Colonic mucosa (tissue), 4 donors: ENCODE data around the gene CYSTM1. TPM values are rescaled to one million over a fixed set of nuclear protein-coding genes. Genes with fewer than 3 reads are reported as not detected.

ENCODE experiments used
- DNase-seq: peaks from one replicate; pipeline ENCODE4 v3.0.0-alpha.2; 2020
- H3K27ac ChIP-seq: fragments of 200-600 bp; one replicate; pipeline ENCODE4 v1.8.0; 2021
- H3K27me3 ChIP-seq: fragments of 200-600 bp; one replicate; pipeline ENCODE4 v1.8.0; 2021
- H3K36me3 ChIP-seq: fragments of 200-600 bp; one replicate; pipeline ENCODE4 v1.8.0; 2021
- H3K4me1 ChIP-seq: fragments of 200-600 bp; one replicate; pipeline ENCODE4 v1.8.0; 2021; ENCODE audit warnings: mild to moderate bottlenecking
- H3K4me3 ChIP-seq: fragments of 200-600 bp; one replicate; pipeline ENCODE4 v1.8.0; 2021
- H3K9ac ChIP-seq, 2 donors: one replicate each; pipeline ENCODE4 v1.7.0; 2013; ENCODE audit warnings: control low read depth in 2 of 2, low read depth in 2 of 2, low read length in 2 of 2
- H3K9me3 ChIP-seq: fragments of 200-600 bp; one replicate; pipeline ENCODE4 v1.8.0; 2021
- CTCF ChIP-seq: fragments of 200-600 bp; IDR thresholded peaks from one replicate; pipeline ENCODE4 v1.8.0; 2022; ENCODE audit warnings: antibody characterized with exemption, mild to moderate bottlenecking
- intact Hi-C: fragments of 100-400 bp; cut with DNase I; formaldehyde crosslinking; loops from one replicate; pipeline ENCODE4 v1.14.1; 2022
- total RNA-seq, 2 donors: library from RNA; stranded (reverse); fragmentation: NEBNext Ultra II Directional in 1 of 2; extraction: Animal tissue kit (Norgen Biotek cat#: 25700) in 1 of 2; gene quantifications; one replicate each; pipeline ENCODE4 v1.2.1, GENCODE V29; 2021
- donor health status: healthy.
- donor health status: DM: no; HTN: no; CAD: no.
- donor health status: DM: no; HTN: no; CAD: no.

CYSTM1 gene
- total RNA-seq, 2 donors from 2014 or later = 205 TPM

DNA sequence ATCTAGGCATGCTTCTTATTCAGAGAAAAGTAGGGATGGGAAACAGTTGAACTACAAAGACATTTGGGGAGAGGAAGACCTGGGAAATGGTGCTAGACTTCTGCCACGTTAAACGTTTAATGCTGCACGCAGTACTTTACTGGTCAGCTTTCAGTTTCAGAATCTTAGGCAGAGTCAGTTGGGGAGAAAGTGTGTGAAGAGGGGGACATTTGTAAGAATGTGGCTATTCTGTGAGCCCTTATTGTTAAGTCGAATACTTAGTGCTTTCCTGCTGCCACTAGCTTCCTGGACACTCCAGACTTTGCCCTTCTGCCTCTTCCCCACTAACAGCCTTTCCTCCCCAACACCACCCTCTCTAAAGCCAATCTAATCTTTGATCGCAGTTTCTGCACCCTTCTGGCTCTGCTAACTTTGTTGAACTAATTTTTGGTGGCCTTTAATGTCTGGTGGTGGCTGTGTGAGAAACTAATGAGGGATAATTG lies 6.1 kb downstream of the CYSTM1 start:
- Histone ChIP-seq H3K27ac (peak overlapping the region; percentile 76), H3K4me1 (peaks cover 16% of the 10 kb centered on the region), H3K36me3 (no peaks in the 10 kb centered on the region), H3K9ac (peak overlapping the region in 1 of 2 donors; percentile 62), H3K4me3 (no peak overlapping the region), H3K27me3 (no peaks in the 10 kb centered on the region), H3K9me3 (no peaks in the 10 kb centered on the region)
- DNase-seq = peak; percentile 67
- intact Hi-C loops = no loop called here
- no peak for TF ChIP-seq CTCF

GRCh38 chr5:140181525-140181924 lies 6.5 kb downstream of the CYSTM1 start:
- intact Hi-C loops = no loop called here
- TF ChIP-seq CTCF = no peak
- DNase-seq = no peak

GRCh38 chr5:140182075-140182711 lies 7.2 kb downstream of the CYSTM1 start:
- H3K36me3 ChIP-seq = no peaks in the 10 kb centered on the region
- H3K27me3 ChIP-seq = no peaks in the 10 kb centered on the region
- H3K27ac ChIP-seq = peak overlapping the region; percentile 76
- H3K9me3 ChIP-seq = no peaks in the 10 kb centered on the region
- H3K9ac ChIP-seq = peak overlapping the region in 1 of 2 donors; percentile 62
- H3K4me1 ChIP-seq = peaks cover 16% of the 10 kb centered on the region
- peak; percentile 83 for DNase-seq
- no peak for TF ChIP-seq CTCF
- H3K4me3 ChIP-seq = no peak overlapping the region
- intact Hi-C loops = no loop called here

More at GRCh38 chr5:140181525-140181924, 6.5 kb downstream of the CYSTM1 start:
- Histone ChIP-seq H3K4me1 (peaks cover 16% of the 10 kb centered on the region), H3K9ac (peak overlapping the region in 1 of 2 donors; percentile 62), H3K4me3 (no peak overlapping the region), H3K36me3 (no peaks in the 10 kb centered on the region), H3K27me3 (no peaks in the 10 kb centered on the region), H3K27ac (peak overlapping the region; percentile 76), H3K9me3 (no peaks in the 10 kb centered on the region)

DNA sequence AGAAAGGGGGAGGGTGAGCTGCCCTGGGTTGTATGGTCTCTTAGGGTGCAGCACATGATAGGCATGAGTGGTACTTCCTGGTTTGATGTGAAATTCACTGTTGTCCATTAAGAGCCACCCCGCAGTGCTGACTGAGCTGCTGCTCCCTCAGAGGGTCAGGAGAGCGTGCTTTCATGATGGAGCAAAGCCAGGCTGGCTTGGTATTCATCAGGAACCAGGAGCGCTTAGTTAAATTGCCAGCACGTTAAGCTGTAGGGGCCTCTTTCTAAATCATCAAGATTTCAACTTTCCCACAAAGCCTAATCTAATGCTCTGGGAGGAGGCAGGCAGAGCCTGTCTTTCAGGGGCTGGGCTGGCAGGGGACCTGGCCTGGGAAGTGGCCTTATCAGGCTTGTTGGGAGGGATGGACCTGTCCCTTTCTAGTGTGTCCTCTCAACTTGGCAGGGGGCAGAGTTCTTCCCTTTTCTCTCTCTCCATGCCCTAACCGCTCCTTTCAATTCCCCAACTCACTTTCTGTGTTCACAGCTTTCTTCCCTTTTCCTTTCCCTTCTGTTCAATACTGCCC lies 7.9 kb downstream of the CYSTM1 start:
- Histone ChIP-seq H3K9ac (peak overlapping the region in 1 of 2 donors; percentile 62), H3K9me3 (no peaks in the 10 kb centered on the region), H3K27me3 (no peaks in the 10 kb centered on the region), H3K36me3 (no peaks in the 10 kb centered on the region), H3K27ac (peak overlapping the region; percentile 76), H3K4me3 (no peak overlapping the region), H3K4me1 (peaks cover 16% of the 10 kb centered on the region)
- DNase-seq = peak; percentile 64
- TF ChIP-seq CTCF = no peak
- intact Hi-C loops = no loop called here

DNA sequence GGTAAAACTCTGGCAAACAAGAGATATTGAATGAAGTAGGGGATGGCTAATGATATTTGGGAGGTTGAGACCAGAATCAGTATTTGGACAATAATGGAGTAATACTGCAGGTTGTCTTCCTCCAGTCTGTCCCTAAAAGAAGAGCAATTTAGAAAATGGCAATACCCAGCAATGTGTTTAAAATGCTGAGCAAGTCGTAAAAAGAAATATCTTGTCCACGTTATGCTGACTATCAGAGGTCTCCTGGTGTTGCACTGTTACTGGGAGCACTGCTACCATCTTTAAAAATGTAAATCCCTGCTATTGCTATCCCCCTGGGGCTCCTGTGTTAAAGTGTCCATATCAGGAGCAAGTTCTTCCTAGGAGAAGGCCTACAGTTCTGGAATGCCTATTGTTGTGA lies 10.4 kb downstream of the CYSTM1 start:
- TF ChIP-seq CTCF = no peak
- intact Hi-C loops = loop anchor here (5.0 kb wide), 1 partner anchor 37 kb away; no protein-coding TSS in a partner anchor
- Histone ChIP-seq H3K36me3 (no peaks in the 10 kb centered on the region), H3K4me1 (peaks cover 21% of the 10 kb centered on the region), H3K27me3 (no peaks in the 10 kb centered on the region), H3K9me3 (no peaks in the 10 kb centered on the region), H3K27ac (no peak overlapping the region), H3K4me3 (no peak overlapping the region), H3K9ac (no peak overlapping the region)
- no peak for DNase-seq
